Epidermal melanocyte (primary cell): ENCODE results near the gene NR3C2.
"Not testable (repeated sequence)": the region's sequence is repeated elsewhere in the genome, so short reads cannot be mapped to it uniquely, and the experiment has no call there.

Source experiments
- DNase-seq: peaks from one replicate; pipeline ENCODE4 v3.0.0; 2011; ENCODE audit warnings: low spot score; ENCODE audit not compliant: insufficient read length

NR3C2 gene

GRCh38 chr4:148170408-148171365 is 271.5 kb downstream of the NR3C2 start:
- no peak for DNase-seq

- DNase-seq = no peak
These were observed 276.1 kb downstream of the NR3C2 start for GRCh38 chr4:148166132-148166591.

- no peak for DNase-seq
These were observed 277.7 kb downstream of the NR3C2 start for GRCh38 chr4:148164557-148164956.

- DNase-seq = no peak
These were observed 279.2 kb downstream of the NR3C2 start for GRCh38 chr4:148162991-148163390.

GRCh38 chr4:148162519-148162918 is 279.7 kb downstream of the NR3C2 start:
- DNase-seq = no peak

- DNase-seq = no peak
These were observed 280.6 kb downstream of the NR3C2 start for GRCh38 chr4:148161601-148162000.

GRCh38 chr4:148159793-148160192 is 282.4 kb downstream of the NR3C2 start:
- no peak for DNase-seq

GRCh38 chr4:148154769-148155168 is 287.4 kb downstream of the NR3C2 start:
- DNase-seq = no peak

GRCh38 chr4:148152868-148153625 is 289.2 kb downstream of the NR3C2 start:
- DNase-seq = no peak

- DNase-seq = no peak
These were observed 290.4 kb downstream of the NR3C2 start for GRCh38 chr4:148151806-148152205.

GRCh38 chr4:148145475-148145874 is 296.7 kb downstream of the NR3C2 start:
- DNase-seq = no peak

GRCh38 chr4:148143174-148143573 is 299.0 kb downstream of the NR3C2 start:
- no peak for DNase-seq

GRCh38 chr4:148141501-148141900 is 300.7 kb downstream of the NR3C2 start:
- no peak for DNase-seq

- no peak for DNase-seq
These were observed 315.4 kb downstream of the NR3C2 start for GRCh38 chr4:148126825-148127224.

GRCh38 chr4:148124512-148124911 is 317.7 kb downstream of the NR3C2 start:
- DNase-seq = no peak

GRCh38 chr4:148123161-148123560 is 319.1 kb downstream of the NR3C2 start:
- not testable (repeated sequence) for DNase-seq

GRCh38 chr4:148120216-148120615 is 322.0 kb downstream of the NR3C2 start:
- DNase-seq = no peak

- DNase-seq = no peak
These were observed 323.6 kb downstream of the NR3C2 start for GRCh38 chr4:148118633-148119032.

GRCh38 chr4:148118179-148118578 is 324.0 kb downstream of the NR3C2 start:
- no peak for DNase-seq

- DNase-seq = no peak
These were observed 325.2 kb downstream of the NR3C2 start for GRCh38 chr4:148116969-148117368.

- DNase-seq = peak; percentile 30
These were observed 325.9 kb downstream of the NR3C2 start for GRCh38 chr4:148116264-148116663.

GRCh38 chr4:148114436-148114835 is 327.8 kb downstream of the NR3C2 start:
- DNase-seq = no peak
